Stimulated activated CD4-positive, alpha-beta T cell treated with anti-CD3 and anti-CD28 coated beads, TNF-alpha, amount 100 ng/mL, for 4 hours (primary cell): ENCODE measurements around the gene TACR2.

Experiments
- DNase-seq, 3 experiments: peaks; one replicate each; pipeline ENCODE4 v3.0.0-alpha.2; 2020; ENCODE audit warnings: low read depth in 3 of 3

TACR2 gene

GRCh38 chr10:69403066-69403465 is 13.7 kb downstream of the TACR2 start:
- no peak for DNase-seq

- no peak for DNase-seq
Measured at GRCh38 chr10:69402386-69402785, 14.3 kb downstream of the TACR2 start.

- DNase-seq = no peak
Measured at GRCh38 chr10:69401416-69401815, 15.3 kb downstream of the TACR2 start.

GRCh38 chr10:69400936-69401335 is 15.8 kb downstream of the TACR2 start:
- no peak for DNase-seq

GRCh38 chr10:69398466-69398865 is 18.3 kb downstream of the TACR2 start:
- DNase-seq = no peak

- no peak for DNase-seq
Measured at GRCh38 chr10:69397972-69398371, 18.7 kb downstream of the TACR2 start.

GRCh38 chr10:69394020-69394419 is 22.7 kb downstream of the TACR2 start:
- DNase-seq = no peak

GRCh38 chr10:69392481-69393000 is 24.2 kb downstream of the TACR2 start:
- peak; percentile 54 to 73 (median 62) for DNase-seq

GRCh38 chr10:69391158-69391557 is 25.6 kb downstream of the TACR2 start:
- no peak for DNase-seq

- DNase-seq = no peak
Measured at GRCh38 chr10:69389827-69390490, 26.8 kb downstream of the TACR2 start.

- DNase-seq = no peak
Measured at GRCh38 chr10:69388488-69388887, 28.2 kb downstream of the TACR2 start.

GRCh38 chr10:69387500-69387899 is 29.2 kb downstream of the TACR2 start:
- DNase-seq = no peak

GRCh38 chr10:69385454-69386350 is 31.0 kb downstream of the TACR2 start:
- DNase-seq = no peak

GRCh38 chr10:69384320-69384719 is 32.4 kb downstream of the TACR2 start:
- no peak for DNase-seq

GRCh38 chr10:69383558-69383957 is 33.2 kb downstream of the TACR2 start:
- DNase-seq = no peak

GRCh38 chr10:69382382-69383117 is 34.2 kb downstream of the TACR2 start:
- no peak for DNase-seq

- DNase-seq = no peak
Measured at GRCh38 chr10:69379800-69380199, 36.9 kb downstream of the TACR2 start.

GRCh38 chr10:69377933-69378332 is 38.8 kb downstream of the TACR2 start:
- no peak for DNase-seq

GRCh38 chr10:69377191-69377590 is 39.5 kb downstream of the TACR2 start:
- no peak for DNase-seq

GRCh38 chr10:69376662-69377061 is 40.1 kb downstream of the TACR2 start:
- no peak for DNase-seq

- no peak for DNase-seq
Measured at GRCh38 chr10:69375307-69376151, 41.2 kb downstream of the TACR2 start.
